ENCODE measurements around the gene REEP5. TPM values are rescaled to one million over a fixed set of nuclear protein-coding genes. Genes with fewer than 3 reads are reported as not detected.
"Not testable (repeated sequence)": the region's sequence is repeated elsewhere in the genome, so short reads cannot be mapped to it uniquely, and the experiment has no call there.

The REEP5 gene
- total RNA-seq, 3 donors from 2014 or later: 96.4 to 177 (median 117) TPM

DNA sequence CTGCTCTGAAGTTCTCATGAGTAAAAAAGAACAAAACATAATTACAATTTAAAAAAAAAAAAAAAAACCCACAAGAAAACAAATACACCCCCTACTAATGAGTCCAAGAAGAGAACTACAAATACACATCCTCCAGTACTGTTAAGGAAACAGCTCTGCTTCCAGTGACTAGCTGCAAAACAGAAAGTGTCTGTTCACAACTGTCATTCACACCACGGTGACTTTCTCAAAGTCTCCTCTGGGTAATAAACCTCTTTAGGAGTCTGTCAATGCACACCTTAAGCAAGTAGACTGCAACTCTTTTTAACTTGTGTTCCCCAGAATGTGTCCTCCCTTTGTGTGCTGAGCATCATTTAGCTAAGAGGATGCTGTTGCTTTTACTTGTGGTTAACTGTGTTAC lies 6.2 kb downstream of the REEP5 start:
- Histone ChIP-seq H3K36me3 (no peaks in the 10 kb centered on the region), H3K27me3 (no peaks in the 10 kb centered on the region), H3K4me1 (peaks cover 0 to 18% of the 10 kb centered on the region in 2 donors), H3K4me3 (no peak overlapping the region), H3K27ac (no peak overlapping the region), H3K9me3 (no peaks in the 10 kb centered on the region)
- DNase-seq (ENCODE audit: low spot score in 2 of 2): no peak
- intact Hi-C loops (cut with DNase I; ENCODE audit: low total_unique reads): no loop called here
- TF ChIP-seq POLR2AphosphoS5 (IDR thresholded peaks at IDR 0.05): no peak
- TF ChIP-seq POLR2A (IDR thresholded peaks at IDR 0.05): no peak
- TF ChIP-seq, protein P1, sequence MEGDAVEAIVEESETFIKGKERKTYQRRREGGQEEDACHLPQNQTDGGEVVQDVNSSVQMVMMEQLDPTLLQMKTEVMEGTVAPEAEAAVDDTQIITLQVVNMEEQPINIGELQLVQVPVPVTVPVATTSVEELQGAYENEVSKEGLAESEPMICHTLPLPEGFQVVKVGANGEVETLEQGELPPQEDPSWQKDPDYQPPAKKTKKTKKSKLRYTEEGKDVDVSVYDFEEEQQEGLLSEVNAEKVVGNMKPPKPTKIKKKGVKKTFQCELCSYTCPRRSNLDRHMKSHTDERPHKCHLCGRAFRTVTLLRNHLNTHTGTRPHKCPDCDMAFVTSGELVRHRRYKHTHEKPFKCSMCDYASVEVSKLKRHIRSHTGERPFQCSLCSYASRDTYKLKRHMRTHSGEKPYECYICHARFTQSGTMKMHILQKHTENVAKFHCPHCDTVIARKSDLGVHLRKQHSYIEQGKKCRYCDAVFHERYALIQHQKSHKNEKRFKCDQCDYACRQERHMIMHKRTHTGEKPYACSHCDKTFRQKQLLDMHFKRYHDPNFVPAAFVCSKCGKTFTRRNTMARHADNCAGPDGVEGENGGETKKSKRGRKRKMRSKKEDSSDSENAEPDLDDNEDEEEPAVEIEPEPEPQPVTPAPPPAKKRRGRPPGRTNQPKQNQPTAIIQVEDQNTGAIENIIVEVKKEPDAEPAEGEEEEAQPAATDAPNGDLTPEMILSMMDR (IDR thresholded peaks at IDR 0.05): no peak

DNA sequence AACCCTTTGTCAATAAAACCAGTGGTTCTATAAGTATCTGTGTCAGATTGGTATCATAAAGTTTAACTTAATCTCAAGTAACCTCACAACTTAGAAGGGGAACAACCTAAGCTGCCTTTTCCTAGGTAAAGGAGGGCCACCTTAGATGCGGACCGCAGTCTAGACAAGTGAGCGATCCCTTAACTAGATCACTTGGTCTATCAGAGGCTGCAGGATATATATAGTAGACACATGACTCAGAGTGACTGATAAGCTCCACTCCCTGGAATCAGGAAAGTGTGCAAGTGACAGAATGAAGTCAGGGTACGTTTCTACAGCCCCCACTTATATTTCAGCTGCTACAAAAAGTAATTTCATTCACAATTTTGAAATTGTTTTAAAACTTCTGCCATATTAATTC lies 7.4 kb downstream of the REEP5 start:
- H3K4me1 ChIP-seq: peaks cover 0 to 18% of the 10 kb centered on the region in 2 donors

DNA sequence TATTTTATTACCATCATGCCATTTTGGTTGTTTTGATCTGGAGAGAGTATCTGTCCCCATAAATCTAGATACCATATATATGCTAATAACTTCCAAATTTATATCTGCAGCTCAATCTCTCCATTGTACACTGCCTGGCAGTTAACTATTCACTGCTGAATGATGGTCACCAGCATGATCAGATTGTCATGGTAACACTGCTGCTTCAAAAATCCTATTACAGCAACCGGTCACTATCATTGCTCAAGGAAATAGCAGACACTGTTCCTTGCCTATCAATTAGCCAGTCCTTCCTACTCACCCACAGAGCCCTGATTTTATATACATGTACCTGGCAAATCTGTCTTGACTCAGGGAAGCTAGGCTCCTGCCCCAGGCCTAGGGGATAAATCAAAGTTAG lies 11.5 kb downstream of the REEP5 start:
- Histone ChIP-seq H3K4me3 (no peak overlapping the region), H3K4me1 (no peaks in the 10 kb centered on the region), H3K27ac (no peak overlapping the region), H3K9me3 (no peaks in the 10 kb centered on the region), H3K36me3 (no peaks in the 10 kb centered on the region), H3K27me3 (no peaks in the 10 kb centered on the region)
- DNase-seq (ENCODE audit: low spot score in 2 of 2): no peak
- intact Hi-C loops (cut with DNase I; ENCODE audit: low total_unique reads): no loop called here
- TF ChIP-seq POLR2AphosphoS5 (IDR thresholded peaks at IDR 0.05) (no peak), POLR2A (IDR thresholded peaks at IDR 0.05) (no peak)
- TF ChIP-seq, protein P1 (IDR thresholded peaks at IDR 0.05): no peak

More for the DNA sequence above, 7.4 kb downstream of the REEP5 start:
- TF ChIP-seq POLR2AphosphoS5 (IDR thresholded peaks at IDR 0.05): no peak
- Histone ChIP-seq H3K9me3 (no peaks in the 10 kb centered on the region), H3K27me3 (no peaks in the 10 kb centered on the region), H3K4me3 (no peak overlapping the region), H3K36me3 (no peaks in the 10 kb centered on the region), H3K27ac (no peak overlapping the region)
- no peak for DNase-seq (ENCODE audit: low spot score in 2 of 2)
- intact Hi-C loops (cut with DNase I; ENCODE audit: low total_unique reads): no loop called here

DNA sequence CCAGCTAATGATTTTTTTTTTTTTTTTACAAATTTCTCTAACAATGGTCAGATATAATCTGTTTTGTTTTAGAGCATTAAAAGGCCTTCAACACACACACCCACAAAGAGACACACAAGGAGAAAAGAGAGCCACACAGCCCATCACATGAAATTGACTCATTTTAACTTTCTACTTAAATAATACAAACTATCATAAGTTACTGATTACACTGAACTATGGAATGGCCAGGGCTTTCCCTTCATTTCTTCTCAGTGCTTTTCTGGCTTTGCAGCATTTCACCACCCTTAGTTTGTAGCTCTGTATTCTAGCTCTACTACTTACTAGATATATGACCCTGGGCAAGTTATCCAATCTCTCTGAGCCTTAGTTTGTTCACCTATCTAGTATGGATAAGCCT lies 13.2 kb downstream of the REEP5 start:
- intact Hi-C loops (cut with DNase I; ENCODE audit: low total_unique reads): no loop called here
- Histone ChIP-seq H3K36me3 (no peaks in the 10 kb centered on the region), H3K4me3 (no peak overlapping the region), H3K27me3 (no peaks in the 10 kb centered on the region), H3K27ac (no peak overlapping the region), H3K9me3 (no peaks in the 10 kb centered on the region), H3K4me1 (no peaks in the 10 kb centered on the region)
- TF ChIP-seq POLR2A (IDR thresholded peaks at IDR 0.05) (no peak), POLR2AphosphoS5 (IDR thresholded peaks at IDR 0.05) (no peak)
- TF ChIP-seq, protein P1 (IDR thresholded peaks at IDR 0.05): no peak
- DNase-seq (ENCODE audit: low spot score in 2 of 2): no peak

DNA sequence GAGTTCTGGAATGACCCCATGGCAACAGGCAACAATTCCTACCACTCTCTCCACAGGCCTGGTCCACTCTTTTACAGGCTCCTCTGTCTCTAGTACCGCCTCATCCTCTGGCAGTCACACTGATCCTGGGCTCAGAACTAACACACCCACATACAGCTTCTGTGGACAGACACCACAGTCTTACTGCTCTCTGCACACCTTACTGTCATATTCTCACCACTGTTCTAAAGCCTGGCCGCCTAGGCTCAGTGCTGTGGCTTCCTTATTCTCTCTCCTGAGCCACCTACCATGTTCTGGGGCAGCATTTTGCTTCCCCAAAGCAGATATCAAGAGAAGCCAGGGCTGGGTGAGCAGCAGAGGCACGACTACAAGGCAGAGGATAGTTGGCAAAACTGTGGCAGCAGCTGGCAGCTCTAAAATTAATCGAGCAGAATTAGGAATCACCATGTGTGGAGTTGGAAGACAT lies 14.8 kb downstream of the REEP5 start:
- no peak overlapping the region for H3K27ac ChIP-seq
- H3K9me3 ChIP-seq: no peaks in the 10 kb centered on the region
- H3K4me1 ChIP-seq: no peaks in the 10 kb centered on the region
- intact Hi-C loops (cut with DNase I; ENCODE audit: low total_unique reads): no loop called here
- no peak for DNase-seq (ENCODE audit: low spot score in 2 of 2)
- H3K4me3 ChIP-seq: no peak overlapping the region
- TF ChIP-seq POLR2AphosphoS5 (IDR thresholded peaks at IDR 0.05) (no peak), POLR2A (IDR thresholded peaks at IDR 0.05) (no peak)
- TF ChIP-seq, protein P1 (IDR thresholded peaks at IDR 0.05): no peak
- no peaks in the 10 kb centered on the region for H3K36me3 ChIP-seq
- no peaks in the 10 kb centered on the region for H3K27me3 ChIP-seq

DNA sequence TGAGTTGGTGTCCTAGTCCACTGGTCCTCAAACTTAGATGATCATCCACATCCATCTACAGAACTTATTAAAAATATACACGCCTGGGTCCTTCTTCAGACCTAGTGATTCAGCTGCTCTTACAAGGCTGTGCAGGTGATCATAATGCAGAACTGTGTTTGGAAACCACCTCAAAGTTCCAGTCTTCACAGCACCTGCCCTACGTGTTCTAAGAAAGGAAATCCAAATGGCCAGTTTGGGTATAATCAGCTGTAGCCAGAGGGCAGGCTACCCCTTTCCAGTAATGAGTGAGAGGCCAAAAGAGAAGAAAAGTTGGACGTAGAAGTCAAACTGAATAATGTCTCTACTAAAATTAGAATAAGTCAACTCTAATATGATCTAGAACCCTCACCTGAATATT lies 15.4 kb downstream of the REEP5 start:
- TF ChIP-seq POLR2AphosphoS5 (IDR thresholded peaks at IDR 0.05): no peak
- TF ChIP-seq, protein P1 (IDR thresholded peaks at IDR 0.05): no peak
- TF ChIP-seq POLR2A (IDR thresholded peaks at IDR 0.05): no peak
- H3K9me3 ChIP-seq: no peaks in the 10 kb centered on the region
- H3K4me1 ChIP-seq: no peaks in the 10 kb centered on the region
- intact Hi-C loops (cut with DNase I; ENCODE audit: low total_unique reads): no loop called here
- H3K36me3 ChIP-seq: no peaks in the 10 kb centered on the region
- H3K27ac ChIP-seq: no peak overlapping the region
- H3K4me3 ChIP-seq: no peak overlapping the region
- DNase-seq (ENCODE audit: low spot score in 2 of 2): no peak
- H3K27me3 ChIP-seq: no peaks in the 10 kb centered on the region

DNA sequence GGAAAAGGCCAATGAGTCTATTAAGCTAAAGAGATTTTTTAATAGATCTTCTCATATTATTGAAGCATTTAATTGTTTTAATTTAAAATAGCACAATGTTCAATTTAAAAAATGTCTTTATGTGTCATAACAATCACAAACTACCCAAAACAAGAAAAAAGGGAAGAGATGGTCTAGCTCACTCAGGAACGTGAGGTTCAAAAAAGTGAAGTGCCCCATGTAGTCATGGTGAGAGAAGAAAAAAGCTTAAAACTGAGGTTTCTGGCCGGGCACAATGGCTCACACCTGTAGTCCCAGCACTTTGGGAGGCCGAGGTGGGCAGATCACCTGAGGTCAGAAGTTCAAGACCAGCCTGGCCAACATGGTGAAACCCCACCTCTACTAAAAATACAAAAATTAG lies 17.0 kb downstream of the REEP5 start:
- intact Hi-C loops (cut with DNase I; ENCODE audit: low total_unique reads); H3K27me3 ChIP-seq; H3K4me3 ChIP-seq; DNase-seq (ENCODE audit: low spot score in 2 of 2); H3K36me3 ChIP-seq; H3K27ac ChIP-seq; H3K9me3 ChIP-seq; H3K4me1 ChIP-seq: not testable (repeated sequence)
